ENCODE measurements around the gene KLHL42.

DNA sequence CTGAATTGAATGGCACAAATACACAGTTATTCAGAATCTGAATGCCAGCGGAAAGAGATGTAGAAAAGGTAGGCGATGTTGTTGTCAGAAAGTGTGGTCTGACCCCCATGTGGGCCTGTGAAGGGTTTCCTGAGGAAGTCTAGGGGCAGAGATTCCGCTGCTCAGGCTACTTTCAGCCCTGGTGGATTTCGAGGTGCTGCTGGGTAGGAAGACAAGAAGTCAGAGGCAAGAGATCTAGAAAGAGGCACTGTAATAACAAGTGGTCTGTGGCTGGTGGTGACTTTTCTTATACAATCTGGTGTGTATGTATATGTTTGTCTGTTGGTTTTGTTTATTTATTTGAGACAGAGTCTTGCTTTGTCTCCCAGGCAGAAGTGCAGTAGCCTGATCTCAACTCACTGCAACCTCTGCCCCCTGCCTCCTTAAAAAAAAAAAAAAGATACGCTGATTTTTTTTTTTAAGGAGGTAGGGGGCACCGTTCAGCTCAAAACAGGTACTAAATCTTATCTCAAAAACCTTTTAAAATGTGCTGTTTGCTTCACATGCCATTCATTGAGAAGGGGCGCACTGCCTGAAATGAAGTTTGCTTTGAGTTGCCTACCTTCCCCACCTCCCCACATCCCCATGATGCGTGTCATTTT is 27.1 kb downstream of the KLHL42 start:
- TF ChIP-seq, protein P1, sequence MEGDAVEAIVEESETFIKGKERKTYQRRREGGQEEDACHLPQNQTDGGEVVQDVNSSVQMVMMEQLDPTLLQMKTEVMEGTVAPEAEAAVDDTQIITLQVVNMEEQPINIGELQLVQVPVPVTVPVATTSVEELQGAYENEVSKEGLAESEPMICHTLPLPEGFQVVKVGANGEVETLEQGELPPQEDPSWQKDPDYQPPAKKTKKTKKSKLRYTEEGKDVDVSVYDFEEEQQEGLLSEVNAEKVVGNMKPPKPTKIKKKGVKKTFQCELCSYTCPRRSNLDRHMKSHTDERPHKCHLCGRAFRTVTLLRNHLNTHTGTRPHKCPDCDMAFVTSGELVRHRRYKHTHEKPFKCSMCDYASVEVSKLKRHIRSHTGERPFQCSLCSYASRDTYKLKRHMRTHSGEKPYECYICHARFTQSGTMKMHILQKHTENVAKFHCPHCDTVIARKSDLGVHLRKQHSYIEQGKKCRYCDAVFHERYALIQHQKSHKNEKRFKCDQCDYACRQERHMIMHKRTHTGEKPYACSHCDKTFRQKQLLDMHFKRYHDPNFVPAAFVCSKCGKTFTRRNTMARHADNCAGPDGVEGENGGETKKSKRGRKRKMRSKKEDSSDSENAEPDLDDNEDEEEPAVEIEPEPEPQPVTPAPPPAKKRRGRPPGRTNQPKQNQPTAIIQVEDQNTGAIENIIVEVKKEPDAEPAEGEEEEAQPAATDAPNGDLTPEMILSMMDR (IDR thresholded peaks at IDR 0.05): no peak
- no peak for TF ChIP-seq EP300 (IDR thresholded peaks at IDR 0.05)
- no peak for TF ChIP-seq POLR2A (IDR thresholded peaks at IDR 0.05)
- no peak for TF ChIP-seq POLR2AphosphoS5 (IDR thresholded peaks at IDR 0.05)

All from upper lobe of left lung (tissue), 4 donors.